Germinal center (tissue), 1 donor: ENCODE results near the gene KDM4C.

Source experiments
- DNase-seq: peaks from one replicate; pipeline ENCODE4 v3.0.0; 2012; ENCODE audit warnings: mixed read lengths, low spot score

Gene KDM4C

DNA sequence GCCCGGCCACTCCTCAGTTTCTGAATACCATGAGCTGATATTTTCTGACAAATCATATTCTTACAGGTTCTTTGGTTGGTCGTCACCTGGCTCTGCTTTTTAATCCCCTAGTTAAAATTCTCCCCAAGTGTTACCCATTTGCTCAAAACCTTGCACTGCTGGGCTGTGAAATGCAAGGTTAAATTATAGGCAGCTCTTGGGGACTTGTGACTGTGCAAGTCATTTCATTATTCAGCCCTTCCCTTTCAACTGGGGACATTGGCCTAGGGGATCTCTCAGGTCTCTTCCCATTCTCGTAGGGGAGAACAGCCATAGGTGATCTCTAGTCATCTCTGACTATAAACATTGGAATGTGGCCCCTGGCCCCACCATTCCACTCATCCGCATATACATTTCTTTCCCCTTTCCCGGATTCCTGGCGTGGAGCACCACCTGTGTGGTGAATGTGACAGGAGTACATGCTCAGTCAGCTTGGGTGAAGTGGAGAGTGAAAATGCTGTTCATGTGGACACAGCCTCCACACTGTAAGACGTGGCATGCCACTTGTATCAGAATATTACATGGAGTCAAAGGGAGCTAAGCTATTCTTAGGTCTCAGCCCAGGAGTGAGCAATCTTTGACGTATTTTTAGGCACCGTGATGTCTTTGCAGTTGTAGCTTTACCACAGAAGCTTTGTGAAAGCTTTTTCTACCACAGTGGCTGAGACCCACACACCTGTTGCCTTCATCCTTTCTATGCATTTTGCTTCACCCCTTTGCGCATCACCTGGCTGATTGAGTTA is 386.7 kb downstream of the KDM4C start:
- no peak for DNase-seq

DNA sequence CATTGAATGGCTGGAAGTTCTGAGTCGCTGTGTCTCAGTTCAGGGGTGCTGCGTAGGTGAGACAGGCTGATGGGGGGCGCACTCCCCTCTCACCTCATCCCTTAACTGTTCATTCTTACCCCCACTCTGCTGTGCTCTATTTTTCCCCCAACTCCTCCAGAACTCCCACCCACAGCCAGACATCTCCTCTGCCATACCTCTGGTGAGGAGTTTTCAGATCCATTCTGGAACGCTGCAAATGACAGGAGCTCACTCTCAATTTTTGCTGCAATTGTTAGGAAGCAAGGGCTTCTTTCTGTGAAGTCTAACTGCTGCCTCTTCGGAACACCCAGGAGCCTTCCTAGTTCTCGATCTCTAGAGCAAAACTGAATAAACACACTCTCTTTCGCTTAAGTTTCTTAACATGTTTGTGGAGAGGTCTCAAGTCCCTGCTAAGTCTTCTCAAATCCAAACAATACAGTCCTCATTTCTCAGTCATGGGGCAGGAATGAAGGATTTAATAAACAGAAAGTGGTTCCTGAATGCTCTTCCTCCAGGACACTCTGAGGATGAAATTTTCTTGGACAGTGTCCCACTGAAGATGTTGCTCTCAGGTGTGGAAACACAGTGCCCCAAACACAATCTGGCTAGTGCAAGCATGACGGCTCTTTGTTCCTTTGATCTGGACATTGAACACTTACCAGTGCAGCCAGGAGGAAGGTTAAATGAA is 387.7 kb downstream of the KDM4C start:
- DNase-seq, result no peak

DNA sequence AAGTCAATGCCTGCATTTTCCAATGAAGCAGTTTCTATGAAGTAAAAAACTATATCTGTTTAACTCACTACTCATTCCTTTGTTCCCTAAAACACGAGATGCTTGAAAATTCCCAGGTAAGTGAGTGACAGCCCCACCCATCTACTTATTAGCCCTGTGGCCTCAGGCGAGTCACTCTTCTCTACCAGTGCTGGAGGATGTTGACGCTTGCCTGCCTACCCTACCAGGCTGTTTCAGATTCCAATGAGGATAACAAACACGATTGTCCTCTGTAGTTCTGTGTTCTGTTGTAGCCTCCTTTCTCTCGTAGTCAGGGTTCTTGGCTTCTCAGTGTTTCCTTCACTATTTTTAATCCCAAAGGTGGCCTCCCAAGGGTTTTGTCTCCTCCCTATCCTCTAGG is 388.8 kb downstream of the KDM4C start:
- DNase-seq, result no peak

DNA sequence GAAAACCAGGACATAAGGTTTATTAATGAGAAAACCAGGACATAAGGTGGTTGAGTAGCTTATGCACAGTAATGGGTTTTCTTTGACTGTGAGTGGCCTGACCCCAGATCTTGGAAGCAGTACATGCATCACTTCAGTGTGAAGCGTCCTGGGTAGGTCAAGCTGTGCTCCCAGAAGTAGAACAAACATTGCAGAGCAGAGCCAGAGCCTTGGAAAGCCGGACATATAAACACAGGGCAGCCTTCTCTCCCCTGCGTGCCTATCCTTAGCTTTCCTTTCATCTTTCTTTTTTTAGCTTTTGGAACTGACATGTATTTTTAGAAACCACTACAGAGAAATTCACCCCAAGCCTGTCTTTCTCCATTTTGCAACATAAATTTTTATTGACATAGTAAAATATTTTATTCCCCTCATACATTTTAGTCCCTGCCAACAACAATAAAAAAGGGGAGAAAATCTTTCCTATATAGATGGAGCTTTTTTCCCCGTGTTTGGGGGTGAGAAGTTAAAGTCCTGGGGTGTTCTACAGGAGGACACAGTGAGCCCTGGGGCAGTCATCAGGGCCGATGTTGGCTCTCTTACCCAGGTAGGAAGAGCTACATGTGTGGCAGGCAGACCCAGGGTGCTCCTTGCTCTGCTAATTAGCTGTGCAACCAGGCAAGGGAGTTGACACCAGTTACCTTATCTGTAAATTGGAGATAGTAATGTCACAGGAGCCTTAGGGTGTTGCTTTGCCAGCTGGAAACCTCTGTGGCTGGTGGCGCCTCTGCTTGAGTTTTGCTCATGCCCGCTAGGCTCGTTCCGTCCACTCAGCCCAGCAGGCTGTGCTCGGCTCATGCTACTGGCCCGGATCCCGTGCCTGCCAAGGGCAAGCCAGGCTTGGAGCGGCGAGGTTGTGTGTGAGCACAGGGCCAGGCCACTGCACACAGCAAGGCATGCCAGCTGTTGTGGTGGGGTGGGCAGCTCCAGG is 389.6 kb downstream of the KDM4C start:
- no peak for DNase-seq

DNA sequence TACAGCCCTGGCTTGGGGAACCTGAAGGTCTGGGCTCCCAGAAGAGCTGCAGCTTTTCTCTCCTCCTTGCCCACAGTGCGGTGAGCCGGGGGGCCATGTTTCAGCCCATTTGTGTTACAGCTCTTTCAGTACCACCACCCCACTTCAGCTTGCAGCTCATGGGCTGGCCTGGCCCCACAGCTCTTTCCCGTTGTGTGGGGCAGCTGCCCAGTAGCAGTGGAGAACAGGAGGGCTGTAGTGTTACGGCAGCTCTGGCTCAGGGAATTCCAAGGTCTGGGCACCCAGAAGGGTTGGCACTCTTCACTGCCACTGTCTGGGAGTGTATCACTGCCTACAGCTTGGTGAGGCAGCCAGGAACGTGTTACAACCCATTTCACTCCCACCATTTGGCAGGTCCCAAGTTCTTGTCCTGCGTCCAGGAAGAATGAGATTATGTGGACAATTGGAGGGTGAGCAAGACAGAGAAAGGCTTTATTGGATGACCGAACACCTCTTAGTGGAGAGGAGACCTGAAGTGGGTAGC is 390.5 kb downstream of the KDM4C start:
- DNase-seq, result no peak

DNA sequence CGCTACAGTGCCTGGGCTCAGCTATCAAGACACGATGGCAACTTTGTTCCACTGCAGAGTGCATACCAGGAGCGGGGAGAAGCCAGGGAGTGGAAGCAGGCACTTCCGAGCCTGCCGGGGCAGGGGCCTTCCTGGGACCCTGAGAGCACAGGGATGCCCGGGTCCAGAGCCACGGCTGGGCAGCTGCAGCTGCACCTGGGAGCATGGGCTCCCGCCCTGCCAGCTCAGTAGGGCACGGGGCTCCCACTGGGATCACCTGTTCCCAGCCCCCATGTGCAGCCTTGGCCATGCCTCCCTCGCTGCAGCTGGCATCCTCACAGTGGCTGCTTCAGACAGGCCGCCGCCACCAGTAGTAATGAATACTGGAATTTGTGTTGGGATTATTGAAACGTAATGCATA is 391.5 kb downstream of the KDM4C start:
- DNase-seq, result no peak

DNA sequence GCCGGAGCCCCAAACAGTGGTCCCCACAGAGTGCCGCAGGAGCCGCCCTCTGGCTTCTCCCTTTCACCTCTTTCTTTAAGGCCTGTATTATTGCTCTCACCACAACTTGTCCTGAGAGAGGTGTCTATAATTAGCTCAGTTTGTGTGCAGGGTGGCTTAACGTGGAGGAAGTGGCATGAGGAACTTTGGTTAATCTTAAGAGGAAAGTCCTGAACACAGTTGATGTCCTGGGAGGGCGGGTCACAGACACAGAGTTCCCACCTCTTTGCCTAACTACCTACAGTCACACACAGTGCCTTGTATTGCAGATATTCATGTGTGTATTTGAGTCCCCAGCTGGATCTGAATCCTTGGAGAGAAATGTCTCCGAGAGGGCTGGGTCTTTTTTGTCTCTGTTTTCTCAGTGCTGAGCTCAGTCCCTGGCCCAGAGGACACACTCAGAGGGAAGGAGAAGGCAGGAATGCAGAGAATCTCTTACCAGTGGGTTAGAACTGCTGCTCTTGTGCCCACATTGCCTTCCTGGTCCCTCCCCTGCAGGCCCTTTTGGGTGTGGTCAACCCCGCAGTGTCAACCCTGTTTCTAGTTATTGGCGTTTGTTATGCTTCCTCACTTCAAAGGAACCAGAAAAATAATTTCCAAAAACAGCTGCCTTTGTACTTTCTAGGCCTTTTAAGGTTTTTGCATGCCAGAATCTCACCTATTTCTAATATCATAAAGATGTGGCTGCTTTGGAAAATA is 392.5 kb downstream of the KDM4C start:
- no peak for DNase-seq

DNA sequence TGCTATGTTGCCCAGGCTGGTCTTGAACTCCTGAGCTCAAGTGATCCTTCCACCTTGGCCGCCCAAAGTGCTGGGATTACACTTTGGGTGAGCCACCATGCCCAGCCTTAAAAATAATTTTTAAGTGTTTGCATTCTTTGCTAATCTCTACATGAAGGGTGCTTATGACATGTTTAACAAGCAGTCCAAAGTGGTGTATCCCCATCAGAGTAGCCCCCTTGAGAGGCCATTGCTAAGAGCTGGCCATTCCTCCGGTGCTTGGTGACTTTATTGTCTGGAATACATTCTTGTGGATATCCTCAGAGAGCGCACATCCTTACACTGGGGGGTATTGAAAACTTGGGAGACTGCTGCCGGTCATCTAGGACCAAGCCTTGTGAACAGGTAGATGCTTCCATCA is 395.4 kb downstream of the KDM4C start:
- DNase-seq, result no peak

DNA sequence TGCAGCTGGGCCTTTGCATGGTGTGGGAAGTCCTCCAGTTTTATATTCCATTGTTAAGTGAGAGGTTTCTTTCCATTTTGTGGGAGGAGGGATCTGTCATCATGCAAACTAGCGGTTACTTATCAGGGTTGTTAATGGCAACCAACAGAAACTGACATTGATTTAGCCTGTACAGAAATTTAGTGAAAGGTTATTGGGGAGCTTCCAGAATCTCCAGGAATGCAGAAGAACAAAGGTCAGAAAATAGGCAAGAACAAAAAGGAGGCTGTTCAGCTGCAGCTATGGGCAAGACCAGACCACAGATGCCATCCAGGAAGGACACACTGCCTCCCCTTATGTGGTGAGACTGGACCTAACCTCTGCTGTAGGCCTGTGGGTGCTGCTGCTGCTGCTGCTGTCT is 395.8 kb downstream of the KDM4C start:
- no peak for DNase-seq

DNA sequence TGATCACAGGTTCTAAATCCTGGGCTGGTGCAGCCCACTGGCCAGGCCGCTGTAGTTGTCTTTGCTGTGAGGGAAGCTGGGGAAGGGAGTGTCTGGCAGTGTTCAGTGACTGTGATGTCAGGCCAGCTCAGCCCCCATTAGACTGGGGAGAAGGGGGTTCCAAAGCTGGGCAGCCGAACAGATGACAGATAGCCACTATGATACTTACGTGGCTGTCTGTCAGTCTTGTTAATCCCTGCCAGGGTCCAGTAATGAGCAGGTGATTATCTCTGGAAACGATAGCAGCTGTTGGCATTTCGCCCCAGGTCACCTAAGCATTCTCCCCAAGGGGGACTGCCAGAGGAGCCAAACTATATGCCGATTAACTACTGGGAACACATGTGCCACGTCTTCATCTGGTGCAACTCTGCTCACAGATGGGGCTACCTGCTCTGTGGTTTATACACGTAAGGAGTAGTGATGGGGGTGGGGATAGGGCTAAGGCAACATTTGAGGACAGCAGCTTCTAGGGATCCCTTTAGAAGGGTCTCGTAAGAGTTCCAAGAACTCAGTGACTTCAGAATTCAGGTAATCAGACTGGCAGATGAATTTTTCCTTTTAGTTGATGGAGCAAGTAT is 396.3 kb downstream of the KDM4C start:
- no peak for DNase-seq

DNA sequence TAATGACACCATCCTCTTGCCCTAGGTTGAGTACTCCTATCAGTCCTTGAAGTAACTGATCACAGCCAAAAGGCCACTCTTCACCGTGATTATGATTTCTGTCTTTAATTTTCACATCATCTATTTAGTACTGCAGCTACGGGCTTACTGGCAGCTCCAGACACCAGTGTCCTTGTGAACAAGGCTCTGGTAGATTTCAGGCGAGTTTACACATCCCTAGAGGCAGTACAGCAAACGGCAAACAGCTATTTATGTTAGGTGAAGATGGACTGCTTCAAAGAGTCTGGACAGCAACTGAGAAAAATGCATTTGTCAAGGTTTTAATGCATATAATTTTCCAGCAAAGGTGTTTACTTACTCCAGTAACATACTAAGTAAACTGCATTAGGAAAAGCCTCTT is 396.9 kb downstream of the KDM4C start:
- DNase-seq, result no peak

DNA sequence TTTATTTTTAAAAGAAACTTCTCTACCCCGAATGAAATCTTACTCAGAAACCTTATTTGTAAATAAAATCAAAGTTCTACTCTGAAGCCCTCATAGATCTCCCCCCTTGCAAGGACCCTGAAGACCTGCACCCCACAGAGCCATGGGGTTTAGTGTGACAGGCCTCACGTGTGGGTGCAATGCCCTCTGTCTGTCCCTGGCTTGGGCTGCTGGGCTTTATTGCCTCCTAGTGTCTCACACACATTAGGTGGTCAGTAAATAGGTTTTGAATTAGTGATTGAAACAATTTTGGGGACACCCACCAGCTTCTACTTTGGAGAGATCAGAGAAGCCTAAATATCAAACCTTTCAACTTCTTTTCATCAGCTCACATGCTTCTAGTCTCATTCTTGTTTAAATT is 403.7 kb downstream of the KDM4C start:
- no peak for DNase-seq

DNA sequence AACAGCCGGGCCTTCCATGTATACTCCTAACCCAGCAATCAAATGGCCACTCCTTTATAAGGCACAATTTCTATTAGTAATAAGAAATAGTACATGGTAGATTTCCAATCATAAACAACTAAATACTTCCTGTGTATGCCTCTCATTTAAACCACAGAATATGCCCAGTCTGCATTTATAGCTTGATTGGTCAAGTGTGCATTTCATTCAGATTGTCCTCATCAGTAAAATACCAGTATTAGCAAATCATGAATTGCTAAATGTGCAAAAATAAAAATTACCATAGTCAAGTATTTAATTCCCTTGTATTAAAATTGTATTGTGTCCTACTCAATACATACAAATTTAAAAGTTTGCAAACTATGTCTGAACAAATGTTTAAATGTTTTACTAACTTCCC is 406.2 kb downstream of the KDM4C start:
- DNase-seq, result no peak

DNA sequence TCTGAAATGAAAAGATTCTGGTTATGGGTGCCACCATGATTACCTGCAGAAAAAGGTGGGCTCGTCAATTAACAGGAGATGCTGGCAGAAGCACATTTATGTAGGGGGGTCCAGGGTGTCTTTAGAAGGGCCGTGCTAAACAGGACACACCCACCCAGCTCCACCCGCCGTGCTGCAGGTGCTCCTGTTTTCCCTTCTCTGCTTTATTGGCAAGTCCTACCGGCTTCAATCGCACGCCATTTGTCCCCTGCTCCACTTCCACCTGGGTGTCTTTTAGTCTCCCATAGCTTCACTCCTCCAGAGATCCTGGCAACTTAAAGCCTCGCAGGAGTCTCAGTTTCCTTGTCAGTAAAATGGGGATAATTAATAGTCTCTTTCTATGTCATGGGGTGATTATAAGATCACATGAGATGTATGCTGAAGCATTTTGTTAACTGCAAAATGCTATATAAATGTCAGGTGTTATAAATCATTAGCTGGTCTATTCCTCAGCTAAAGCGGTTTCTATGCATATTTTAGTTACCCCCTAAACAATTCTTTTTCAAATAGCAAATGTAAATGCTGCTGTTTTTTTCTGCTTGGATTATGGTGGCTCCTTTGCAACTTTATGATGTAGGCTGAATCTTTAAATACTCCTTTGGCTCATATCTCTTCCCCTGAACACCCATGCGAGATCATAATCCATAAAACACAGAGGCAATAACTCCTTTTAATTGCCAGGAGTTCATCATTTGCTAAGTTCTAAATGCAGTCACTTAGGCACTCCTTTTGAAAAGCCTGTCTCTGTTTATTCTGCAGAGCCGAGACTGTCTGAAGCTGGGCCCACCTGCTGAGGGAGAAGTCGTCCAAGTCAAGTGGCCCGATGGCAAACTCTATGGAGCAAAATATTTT is 406.9 kb downstream of the KDM4C start:
- no peak for DNase-seq

DNA sequence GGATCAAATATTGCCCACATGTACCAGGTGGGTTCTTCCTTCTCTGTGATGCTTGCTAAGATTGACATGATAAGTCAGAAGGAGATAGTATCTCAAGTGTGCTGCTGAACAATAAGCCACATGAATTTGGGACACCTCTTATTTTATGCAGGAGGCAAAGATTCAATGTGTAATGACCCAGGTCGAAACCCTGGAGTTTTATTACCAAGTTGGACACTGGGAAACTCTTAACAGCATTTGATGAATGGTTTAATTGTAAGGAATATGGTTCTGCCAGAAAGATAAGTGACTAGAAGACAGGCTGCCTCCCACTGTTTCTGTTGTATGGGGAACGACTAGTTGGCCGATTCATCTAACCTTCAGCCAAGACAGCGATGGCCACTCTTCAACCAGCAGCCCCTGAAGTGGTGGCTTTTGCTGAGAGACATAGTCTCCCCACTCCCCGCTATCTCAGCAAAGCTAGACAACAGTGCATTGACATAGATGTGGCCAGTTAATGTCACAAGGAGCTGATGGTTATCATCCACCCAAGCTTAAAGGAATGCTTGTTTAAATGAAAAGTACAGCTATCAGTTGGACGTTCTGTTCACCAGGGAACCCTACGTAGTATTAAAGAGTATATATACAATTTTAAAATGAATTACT is 407.7 kb downstream of the KDM4C start:
- DNase-seq, result no peak

DNA sequence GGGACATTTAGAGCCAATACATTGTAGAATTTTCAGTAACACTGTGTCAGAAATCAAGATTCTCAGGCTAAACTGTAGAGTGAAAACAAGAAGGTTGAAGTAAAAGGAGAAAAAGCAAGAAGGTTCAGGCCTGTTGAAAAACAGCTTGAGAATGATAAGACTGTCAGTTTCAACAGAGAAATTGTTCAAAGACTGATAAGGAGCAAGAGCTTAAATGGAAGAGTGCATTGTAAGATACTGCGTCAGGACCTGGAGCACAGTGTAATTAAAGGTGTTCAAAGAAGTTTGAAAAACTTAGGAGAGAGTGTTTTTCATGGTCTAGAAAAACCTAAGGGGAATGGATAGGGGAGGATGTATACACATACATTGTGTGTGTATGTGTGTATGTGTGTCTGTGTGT is 408.3 kb downstream of the KDM4C start:
- DNase-seq, result no peak

DNA sequence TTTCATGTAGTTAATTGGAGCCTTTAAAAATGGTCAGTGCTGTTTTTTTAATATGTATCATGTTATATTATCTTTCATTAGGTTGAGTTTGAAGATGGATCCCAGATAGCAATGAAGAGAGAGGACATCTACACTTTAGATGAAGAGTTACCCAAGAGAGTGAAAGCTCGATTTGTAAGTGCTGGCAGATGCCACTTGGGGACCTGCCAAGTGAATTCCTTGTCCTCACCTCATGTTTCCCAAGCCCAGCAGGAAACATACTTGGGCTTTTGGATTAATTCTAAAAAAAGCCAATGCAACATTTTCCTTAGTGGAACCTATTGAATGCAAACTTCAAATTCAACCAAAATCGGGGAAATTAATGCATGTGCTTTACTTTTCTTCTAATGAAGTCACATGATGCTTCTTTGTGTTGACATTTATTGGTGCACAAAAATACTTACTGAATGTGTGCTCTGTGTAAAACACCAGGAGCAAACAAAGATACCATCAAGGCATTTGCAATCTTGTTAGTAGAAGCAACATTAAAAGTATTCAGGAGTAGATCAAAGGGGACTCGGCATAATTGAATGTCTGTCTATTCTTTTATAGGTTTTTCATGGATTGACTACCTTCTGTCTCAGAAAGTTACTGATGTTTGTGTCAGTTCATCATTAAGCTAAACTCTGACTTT is 412.1 kb downstream of the KDM4C start:
- DNase-seq, result no peak

DNA sequence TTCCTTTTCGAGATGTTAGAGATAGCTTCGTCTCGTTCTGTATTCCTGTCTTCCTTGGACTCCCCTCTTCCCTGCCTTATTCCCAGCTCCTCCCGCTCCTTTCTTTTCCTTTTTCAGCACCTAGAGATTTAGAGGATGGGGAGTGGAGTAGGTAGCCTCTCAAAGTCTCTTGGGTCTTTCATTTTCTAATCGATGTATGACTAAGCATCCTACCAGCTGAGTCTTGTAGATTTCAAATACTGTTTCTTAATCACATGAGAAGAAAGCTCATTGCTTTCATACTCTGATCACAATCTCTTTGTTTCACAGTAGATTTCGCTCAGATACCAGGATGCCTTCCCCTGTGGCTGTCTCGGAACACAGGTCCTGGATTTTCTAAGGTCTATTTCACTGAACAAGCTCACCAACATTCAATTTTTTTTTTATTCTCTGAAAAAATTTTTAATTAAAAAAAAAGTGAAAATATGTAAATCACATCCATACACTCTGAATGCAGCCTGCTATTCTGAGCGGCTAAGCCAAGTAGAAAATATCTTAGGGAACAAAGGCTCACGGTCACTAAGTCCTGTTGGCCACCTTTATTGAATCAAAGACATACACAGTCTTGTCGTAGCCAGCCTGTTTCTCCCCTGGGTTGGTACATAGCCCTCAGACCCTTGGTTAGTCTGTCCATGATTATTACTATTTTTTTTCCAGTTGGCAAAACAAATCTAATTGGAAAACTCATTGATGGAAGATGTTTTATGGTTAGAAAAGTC is 413.8 kb downstream of the KDM4C start:
- no peak for DNase-seq
